ENCODE measurements around the gene DDX51.
"Not testable (repeated sequence)": the region's sequence is repeated elsewhere in the genome, so short reads cannot be mapped to it uniquely, and the experiment has no call there.

The DDX51 gene

GRCh38 chr12:132117558-132117875 is 26.6 kb downstream of the DDX51 start:
- DNase-seq (ENCODE audit: low read depth in 2 of 2) = no peak

- no peak for DNase-seq (ENCODE audit: low read depth in 2 of 2)
These were observed 27.2 kb downstream of the DDX51 start for GRCh38 chr12:132116709-132117557.

DNA sequence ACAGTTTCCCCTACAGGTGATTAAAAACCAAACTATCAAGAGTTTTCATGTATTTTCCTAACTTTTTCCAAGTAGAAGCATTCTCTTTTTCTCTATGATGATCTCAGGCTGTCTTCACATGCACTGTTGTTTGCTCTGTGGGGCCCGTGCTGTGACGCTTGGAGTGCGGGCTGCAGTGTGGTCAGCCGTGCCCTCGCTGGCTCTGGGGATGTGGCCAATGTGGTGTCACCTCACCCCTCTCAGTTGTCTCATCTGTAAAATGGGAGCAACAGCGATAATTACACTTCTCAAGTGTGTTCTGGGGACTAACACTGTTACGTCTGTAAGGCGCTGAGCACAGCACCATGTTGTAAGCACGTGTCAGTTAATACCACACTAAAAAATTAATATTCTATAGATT is 28.6 kb downstream of the DDX51 start:
- DNase-seq (ENCODE audit: low read depth in 2 of 2) = no peak

- DNase-seq (ENCODE audit: low read depth in 2 of 2) = no peak
These were observed 29.5 kb downstream of the DDX51 start for GRCh38 chr12:132114667-132115066.

DNA sequence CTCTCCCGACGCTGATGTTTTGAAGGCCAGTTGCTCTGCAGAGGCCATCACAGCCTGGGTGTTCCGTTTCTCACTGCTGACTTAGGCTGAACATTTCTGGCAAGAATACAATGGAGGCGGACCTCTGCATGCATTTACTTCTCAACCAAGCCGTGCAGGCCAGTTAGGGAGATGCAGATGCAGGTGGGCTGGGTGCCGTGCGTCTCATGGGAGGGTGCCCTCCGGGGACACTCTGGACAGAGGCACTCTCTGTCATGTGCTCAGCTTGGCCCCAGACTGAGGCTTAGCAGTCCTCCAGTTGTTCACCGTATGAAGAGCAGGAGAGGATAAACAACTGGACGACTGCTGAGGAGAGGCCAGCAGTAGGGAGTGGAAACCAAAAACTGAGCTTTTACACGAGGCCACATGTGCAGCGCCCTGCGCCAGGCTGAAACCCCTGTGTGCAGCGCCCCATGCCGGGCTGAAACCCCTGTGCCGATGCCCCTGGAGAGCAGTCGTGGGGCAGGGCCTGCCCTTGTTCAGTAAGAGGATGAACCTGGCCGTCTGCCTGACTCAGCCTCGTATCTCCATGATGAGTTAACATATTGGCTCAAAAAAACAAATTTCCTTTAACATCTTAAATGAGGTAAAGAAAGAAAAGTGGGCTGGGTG is 32.3 kb downstream of the DDX51 start:
- no peak for DNase-seq (ENCODE audit: low read depth in 2 of 2)

- DNase-seq (ENCODE audit: low read depth in 2 of 2) = no peak
These were observed 33.4 kb downstream of the DDX51 start for GRCh38 chr12:132110677-132111076.

DNA sequence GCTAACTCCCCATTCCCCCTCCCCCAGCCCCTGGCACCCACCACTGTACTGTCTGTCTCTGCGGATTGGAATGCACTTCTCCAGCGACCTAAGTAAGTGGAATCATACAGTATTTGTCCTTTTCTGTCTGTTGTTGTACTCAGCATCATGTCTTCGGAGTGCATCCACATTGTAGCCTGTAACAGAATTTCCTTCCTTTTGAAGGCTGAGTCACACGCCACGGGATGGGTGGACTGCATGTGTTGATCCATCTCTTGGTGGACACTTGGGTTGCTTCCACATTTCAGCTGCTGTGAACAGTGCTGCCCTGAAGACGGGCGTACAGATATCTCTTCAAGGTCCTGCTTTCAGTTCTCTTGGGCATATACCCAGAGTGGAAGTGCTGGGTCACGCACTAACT is 34.4 kb downstream of the DDX51 start:
- DNase-seq (ENCODE audit: low read depth in 2 of 2) = no peak

- DNase-seq (ENCODE audit: low read depth in 2 of 2) = no peak
These were observed 35.8 kb downstream of the DDX51 start for GRCh38 chr12:132108211-132108832.

- DNase-seq (ENCODE audit: low read depth in 2 of 2) = no peak
These were observed 37.2 kb downstream of the DDX51 start for GRCh38 chr12:132106921-132107320.

- no peak for DNase-seq (ENCODE audit: low read depth in 2 of 2)
These were observed 38.7 kb downstream of the DDX51 start for GRCh38 chr12:132105467-132105866.

DNA sequence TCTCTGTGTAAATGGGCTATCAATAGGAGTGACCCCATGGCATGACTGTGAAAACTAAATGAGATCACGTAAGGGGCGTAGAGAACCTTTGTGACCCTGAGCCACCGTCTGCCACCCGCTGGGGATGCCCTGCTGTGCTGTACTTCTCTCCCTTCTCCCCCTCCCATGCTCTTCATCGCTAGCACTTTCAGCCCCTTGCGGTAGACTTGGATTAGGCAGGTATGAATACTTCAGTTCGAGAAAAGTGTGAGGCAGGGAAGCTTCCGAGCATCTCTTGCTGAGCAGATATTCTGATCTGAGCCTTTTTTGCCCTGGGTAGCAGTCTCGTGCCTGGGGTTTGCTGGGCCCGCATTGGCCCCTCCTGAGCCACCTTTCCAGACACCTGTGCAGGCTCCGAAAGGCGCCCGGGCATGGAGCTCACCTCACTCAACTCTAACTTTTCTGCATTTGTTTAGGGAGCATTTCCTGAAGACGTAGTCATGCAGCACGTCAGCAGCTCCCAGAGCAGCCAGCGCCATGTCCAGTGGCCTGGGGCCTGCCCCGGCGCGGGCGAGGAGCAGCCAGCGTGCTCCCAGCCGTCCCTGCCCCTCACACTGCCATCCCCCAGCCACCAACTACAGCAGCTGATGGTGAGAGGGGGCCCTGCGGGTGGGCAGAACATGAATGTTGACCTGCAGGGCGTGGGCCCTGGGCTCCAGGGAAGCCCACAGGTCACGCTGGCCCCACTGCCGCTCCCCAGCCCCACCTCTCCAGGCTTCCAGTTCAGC is 40.4 kb downstream of the DDX51 start:
- DNase-seq (ENCODE audit: low read depth in 2 of 2) = no peak

DNA sequence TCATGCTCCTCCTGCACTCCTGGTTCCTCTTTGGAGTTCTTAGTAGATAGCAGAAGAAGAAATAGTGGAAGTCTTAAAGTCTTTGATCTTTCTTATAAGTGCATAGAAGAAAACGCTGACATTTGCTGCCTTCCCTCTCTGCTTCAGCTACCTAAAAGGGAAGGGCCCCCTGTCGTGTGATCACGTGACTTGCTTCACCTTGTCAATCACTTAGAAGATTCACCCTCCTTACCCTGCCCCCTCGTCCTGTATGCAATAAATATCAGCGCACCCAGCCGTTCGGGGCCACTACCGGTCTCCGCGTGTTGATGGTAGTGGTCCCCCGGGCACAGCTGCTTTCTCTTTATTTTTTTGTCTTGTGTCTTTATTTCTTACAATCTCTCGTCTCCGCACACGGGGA is 41.0 kb downstream of the DDX51 start:
- DNase-seq (ENCODE audit: low read depth in 2 of 2) = not testable (repeated sequence)

- no peak for DNase-seq (ENCODE audit: low read depth in 2 of 2)
These were observed 41.8 kb downstream of the DDX51 start for GRCh38 chr12:132102297-132102696.

GRCh38 chr12:132100306-132101065 is 43.6 kb downstream of the DDX51 start:
- DNase-seq (ENCODE audit: low read depth in 2 of 2) = no peak

GRCh38 chr12:132099739-132100138 is 44.4 kb downstream of the DDX51 start:
- DNase-seq (ENCODE audit: low read depth in 2 of 2) = no peak

GRCh38 chr12:132095520-132096409 is 48.4 kb downstream of the DDX51 start:
- no peak for DNase-seq (ENCODE audit: low read depth in 2 of 2)

DNA sequence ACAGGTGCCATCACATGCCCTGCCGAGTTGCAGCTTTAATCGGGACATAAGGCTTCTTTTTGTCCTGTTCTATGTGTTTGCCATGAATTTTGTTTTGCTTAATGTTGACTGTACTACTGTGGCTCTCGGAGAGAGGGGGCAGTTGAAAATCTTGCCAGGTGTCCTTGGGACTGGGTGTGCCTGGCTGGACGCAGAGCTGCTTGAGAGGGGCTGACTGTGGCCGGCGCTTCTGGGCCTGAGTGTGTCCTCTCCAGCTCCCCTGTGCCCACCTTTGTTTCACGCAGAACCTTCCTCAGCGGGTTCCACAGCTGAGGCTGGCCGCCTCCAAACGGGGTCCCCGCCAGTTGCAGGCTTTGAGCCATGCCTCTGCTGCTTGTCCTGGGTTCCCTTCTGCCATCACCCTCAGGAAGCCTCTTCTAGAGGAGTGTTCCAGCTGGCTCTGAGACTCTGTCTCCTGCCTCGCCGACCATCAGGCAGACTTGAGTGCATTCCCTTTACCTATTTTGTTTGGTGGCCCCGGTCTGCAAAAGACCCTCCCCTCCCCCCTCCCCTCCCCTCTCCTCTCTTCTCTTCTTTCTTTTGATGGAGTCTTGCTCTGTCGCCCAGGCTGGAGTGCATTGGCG is 49.7 kb downstream of the DDX51 start:
- DNase-seq (ENCODE audit: low read depth in 2 of 2) = no peak

DNA sequence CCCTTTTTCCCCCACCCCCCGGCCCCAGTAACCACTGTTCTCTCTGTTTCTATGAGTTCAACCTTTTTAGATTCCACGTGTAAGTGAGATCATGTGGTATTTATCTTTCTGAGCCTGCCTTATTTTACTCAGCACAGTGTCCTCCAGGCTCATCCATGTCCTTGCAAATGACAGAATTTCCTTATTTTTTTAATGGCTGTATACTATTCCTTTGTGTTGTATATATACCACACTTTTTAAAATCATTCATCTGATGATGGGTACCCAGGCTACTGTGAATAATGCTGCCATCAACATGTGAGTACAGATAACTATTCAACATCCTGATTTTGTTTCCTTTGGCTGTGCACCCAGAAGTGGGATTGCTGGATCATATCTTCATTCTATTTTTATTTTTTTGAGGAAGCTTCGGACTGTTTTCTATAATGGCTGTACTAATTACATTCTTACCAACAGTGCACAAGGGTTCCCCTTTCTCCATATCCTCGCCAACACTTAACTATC is 54.7 kb downstream of the DDX51 start:
- no peak for DNase-seq (ENCODE audit: low read depth in 2 of 2)

Data from stimulated activated CD8-positive, alpha-beta memory T cell treated with anti-CD3 and anti-CD28 coated beads, Interleukin-2, amount 100 ng/mL, for 48 hours (primary cell).